ENCODE results near the gene SMAD7.

DNA sequence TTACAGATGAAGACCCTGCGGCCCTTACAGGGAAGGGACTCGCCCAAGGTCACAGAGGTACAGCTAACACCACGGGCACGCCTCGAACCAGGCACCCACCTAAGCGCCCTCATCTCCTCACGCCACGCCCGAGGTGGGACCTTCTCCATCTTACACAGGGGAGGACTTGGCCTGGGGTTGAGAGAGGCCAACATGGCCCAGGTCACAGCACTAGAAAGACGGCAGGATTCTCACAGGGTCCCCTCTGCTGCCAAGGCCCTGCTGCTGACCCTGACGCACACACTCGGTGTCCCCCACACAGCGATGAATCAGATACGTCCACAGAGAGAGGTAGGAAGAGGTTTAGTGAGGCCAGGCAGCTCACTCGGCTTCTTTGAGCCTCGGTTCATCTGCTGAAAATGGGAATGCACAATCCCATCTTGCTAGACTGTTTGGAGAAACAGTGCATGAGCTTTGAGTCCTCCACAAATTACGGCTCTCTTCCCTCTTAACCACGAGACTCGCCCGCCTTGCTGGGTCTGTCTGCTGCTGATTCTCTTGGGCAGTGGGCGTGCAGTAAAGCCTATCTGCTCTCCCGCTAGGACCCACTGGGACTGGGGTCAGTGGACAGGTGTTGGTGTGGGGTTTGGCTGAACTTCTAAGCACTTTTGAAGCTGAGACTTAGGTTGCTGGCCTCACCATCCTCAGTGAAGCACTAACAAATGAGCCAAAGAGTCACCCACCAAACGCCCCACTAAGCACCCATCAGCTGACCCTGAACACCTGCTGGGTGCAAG is 79.2 kb downstream of the SMAD7 start:
- TF ChIP-seq BHLHE40 (IDR thresholded peaks at IDR 0.05; ENCODE audit: borderline replicate concordance) (no peak), HDGF (IDR thresholded peaks at IDR 0.05; ENCODE audit: borderline replicate concordance) (no peak), SP1 (IDR thresholded peaks at IDR 0.05) (no peak), FOXM1 (IDR thresholded peaks at IDR 0.05; ENCODE audit: borderline replicate concordance) (no peak), TARDBP (IDR thresholded peaks at IDR 0.05) (no peak), ELF4 (IDR thresholded peaks at IDR 0.05) (no peak), L3MBTL2 (conservative IDR thresholded peaks at IDR 0.05) (no peak)
